ENCODE measurements around the gene PADI2.

DNA sequence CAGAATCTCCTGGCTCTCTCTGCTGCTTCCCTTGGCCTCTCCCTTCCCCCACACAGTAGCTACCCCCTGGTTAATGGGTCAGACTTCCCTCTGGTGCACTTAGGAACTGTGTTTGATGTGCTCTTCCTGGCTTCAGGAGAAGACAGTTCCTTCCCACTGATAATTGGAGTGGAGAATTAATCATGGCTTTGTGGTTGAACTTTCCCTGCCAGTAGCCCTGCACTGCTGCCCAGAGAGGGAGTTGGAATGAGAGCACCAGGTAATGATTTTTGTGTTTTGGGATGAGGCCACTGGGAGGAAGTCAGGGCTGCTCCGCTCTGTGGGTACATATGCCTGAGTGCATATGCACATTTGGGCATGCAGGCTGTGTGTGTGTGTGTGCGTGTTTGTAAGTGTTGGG is 39.7 kb upstream of the PADI2 start:
- TF ChIP-seq POLR2A (IDR thresholded peaks at IDR 0.05; ENCODE audit: low read depth, low read length) (no peak), TAF1 (IDR thresholded peaks at IDR 0.05; ENCODE audit: low read depth, low read length) (no peak)

Data from GM12891 (cell line).